KBM-7 (cell line): ENCODE measurements around the gene CKMT1B.
"Not testable (repeated sequence)": the region's sequence is repeated elsewhere in the genome, so short reads cannot be mapped to it uniquely, and the experiment has no call there.

Experiments used
- DNase-seq: peaks from one replicate; pipeline ENCODE4 v3.0.0-alpha.2; 2015
- in situ Hi-C: fragments of 300-500 bp; cut with MboI; formaldehyde crosslinking; loops from 2 replicates; pipeline ENCODE4 v1.14.3; 2020; ENCODE audit warnings: low sequenced_read_pairs, low pct_unique_long_range_greater_than_20kb, mixed read lengths

Gene CKMT1B

DNA sequence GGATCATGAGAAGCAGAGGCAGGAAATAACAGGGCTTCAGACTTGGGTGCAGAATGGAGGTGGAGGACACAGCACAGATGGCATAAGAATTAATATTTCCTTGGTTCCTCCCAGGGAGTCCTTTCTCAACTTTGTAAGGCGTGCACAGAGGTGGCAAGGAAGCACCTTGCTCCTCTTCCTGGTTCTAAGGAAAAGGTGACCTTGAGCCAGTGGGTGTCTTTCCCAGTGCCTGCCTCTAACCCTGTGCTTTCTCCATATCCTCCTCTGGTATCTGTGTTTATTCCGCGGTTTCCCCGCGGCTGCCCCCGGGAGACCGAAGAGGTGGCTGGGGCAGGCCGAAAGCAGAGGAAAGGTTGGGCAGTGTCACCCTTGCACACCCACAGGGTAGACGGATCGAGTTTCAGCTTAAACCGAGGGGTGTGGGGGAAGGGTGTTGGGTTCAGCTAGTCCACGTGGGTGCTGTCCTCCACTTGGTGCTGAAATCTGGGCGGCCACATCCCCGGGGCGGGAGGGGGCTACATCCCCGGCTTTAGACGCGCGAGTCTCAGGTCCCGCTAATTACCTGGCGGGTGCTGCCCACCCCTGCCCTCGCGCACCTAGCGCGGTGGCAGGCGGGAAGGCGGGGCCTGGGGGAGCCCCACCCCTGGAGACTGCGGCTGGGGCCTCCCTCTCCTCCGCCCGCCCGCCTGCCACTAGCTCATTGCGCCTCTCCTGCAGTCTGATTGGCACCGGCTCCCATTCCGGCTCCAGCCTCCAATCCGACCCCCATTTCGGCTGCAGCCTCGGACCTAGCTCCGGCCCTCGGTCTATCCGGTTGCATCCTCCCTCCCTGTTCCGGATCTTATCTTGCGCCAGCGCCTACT lies at the start of gene CKMT1B:
Gene CKMT1B, plus strand, starts transcription at position 700 of the 863 bp plus-strand sequence. CDS start 192 bp downstream, outside the sequence.
- DNase-seq, in situ Hi-C loops: not testable (repeated sequence)

DNA sequence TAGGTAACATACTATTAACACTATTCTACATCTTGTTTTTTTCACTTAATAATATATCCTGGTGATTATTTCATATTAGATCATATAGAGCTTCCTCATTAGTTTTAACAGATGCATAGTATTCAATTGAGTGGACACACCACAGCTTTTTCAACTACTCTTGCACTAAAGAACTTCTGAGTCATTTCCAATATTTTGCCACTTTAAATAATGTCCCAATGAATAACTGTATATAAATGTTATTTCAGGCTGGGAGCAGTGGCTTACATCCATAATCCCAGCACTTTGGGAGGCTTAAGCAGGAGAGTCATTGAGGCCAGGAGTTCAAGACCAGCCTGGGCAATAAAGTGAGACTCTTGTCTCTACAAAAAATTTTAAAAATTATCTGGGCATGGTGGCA lies 49.6 kb upstream of the CKMT1B start:
- in situ Hi-C loops: no loop called here

DNA sequence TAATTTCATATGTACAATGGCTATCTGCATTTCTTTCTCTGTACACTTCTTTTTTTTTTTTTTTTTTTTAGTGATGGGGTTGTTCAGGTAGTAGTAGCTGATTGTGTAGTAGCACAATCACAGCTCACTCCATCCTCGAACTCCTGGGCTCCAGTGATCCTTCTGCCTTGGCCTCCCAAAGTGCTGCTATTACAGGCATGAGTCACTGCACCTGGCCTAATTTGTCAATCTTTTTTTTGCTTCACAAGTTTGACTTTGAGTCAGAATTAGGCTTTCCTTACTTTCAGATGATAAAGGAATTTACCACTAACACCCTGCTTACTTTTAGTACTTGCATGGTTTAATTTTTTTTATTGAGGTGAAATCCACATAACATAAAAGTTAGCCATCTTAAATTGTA lies 48.4 kb upstream of the CKMT1B start:
- in situ Hi-C loops: no loop called here

More for the DNA sequence above, 49.6 kb upstream of the CKMT1B start:
- DNase-seq: no peak

DNA sequence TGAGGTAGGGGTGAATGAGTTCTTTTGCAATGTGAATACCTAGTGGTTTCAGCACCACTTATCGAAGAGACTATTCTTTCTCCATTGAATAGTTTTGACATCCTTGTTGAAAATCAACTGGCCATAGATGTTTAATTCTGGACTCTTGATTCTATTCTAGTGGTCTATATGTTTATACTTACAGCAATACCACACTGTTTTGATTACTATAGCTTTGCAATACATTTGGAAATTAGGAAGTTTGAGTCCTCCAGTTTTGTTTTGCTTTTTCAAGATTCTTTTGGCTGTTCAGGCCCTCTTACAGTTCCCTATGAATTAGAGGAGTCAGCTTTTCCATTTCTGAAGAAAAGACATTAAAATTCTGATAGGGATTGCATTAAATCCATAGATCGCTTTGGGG lies 46.3 kb upstream of the CKMT1B start:
- DNase-seq: no peak
- in situ Hi-C loops: no loop called here

More for the DNA sequence above, 48.4 kb upstream of the CKMT1B start:
- no peak for DNase-seq

DNA sequence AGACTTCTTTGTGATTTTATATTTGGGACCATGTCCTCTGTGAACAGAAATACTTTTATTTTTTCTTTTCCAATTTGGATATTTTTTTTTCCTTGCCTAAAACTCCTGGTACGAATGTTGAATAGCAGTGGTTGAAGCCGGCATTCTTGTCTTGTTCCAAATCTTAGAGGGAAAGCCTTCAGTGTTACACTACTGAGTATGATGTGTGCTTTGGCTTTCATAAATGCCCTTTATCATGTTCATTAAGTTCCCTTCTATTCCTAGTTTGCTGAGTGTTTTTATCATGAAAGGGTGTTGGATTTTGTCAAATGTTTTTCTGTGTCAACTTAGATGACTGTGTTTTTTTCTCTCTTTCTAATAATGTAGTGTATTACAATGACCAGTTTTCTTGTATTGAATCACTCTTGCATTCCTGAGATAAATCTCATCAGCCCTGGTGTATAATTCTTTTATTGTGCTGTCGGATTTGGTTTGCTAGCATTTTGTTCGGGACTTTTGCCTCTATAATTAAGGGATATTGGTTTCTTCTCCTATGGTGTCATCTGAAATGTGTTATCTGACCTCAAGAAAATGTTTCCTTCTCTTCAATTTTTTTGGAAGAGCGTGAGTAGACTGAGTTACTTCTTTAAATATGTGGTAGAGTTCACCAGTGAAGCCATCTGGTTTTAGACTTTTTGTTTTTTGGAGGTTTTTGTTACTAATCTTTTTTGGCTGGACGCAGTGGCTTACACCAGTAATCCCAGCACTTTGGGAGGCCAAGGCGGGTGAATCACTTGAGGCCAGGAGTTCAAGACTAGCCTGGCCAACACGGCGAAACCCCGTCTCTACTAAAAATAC lies 43.1 kb upstream of the CKMT1B start:
- in situ Hi-C loops: no loop called here

DNA sequence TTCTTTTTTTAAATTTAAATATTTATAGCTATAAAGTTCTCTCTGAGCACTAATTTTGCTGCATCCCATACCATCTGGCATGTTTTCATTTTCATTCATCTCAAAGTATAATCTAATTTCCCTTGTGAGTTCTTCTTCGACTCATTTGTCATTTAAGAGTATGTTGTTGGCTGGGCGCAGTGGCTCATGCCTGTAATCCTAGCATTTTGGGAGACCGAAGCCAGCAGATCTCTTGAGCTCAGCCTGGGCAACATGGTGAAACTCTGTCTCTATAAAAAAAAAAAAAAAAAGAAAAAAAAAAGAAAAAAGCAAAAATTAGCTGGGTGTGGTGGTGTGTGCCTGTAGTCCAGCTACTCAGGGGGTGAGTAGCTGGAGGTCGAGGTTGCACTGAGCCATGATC lies 41.6 kb upstream of the CKMT1B start:
- in situ Hi-C loops: no loop called here
- no peak for DNase-seq

More for the DNA sequence above, 43.1 kb upstream of the CKMT1B start:
- no peak for DNase-seq

DNA sequence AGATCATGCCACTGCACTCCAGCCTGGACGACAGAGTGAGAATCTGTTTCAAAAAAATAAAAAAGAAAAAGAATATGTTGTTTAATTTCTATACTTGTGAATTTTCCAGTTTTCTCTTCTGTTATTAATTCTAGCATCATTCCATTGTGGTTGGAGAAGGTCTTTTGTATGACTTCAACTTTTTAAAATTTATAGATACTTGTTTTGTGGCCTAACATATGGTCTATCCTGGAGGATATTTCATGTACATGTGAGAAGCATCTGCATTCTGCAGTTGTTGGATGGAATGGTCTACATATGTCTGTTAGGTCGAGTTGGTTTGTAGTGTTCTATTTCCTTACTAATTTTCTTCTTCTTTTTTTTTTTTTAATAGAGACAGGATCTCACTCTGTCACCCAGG lies 40.8 kb upstream of the CKMT1B start:
- DNase-seq: no peak
- in situ Hi-C loops: no loop called here

DNA sequence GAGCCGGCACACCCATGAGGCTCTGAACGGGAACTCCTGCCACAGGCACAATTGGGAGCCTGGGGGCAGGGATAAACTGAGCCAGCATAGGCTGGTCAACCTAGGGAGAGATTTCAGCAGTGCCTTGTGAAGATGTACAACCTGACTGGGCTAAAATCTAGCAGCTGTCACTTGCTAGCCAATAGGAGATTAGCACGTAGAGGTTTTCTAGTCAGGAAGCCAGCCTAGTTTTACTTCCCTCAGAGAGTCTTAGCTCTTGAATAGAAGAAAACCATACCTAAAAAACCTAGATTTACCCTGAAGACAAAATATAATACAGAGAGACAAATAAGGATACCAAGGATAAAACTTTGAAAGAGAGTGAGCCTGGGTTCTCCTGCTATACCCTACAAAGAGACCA lies 31.1 kb upstream of the CKMT1B start:
- DNase-seq, in situ Hi-C loops: not testable (repeated sequence)

DNA sequence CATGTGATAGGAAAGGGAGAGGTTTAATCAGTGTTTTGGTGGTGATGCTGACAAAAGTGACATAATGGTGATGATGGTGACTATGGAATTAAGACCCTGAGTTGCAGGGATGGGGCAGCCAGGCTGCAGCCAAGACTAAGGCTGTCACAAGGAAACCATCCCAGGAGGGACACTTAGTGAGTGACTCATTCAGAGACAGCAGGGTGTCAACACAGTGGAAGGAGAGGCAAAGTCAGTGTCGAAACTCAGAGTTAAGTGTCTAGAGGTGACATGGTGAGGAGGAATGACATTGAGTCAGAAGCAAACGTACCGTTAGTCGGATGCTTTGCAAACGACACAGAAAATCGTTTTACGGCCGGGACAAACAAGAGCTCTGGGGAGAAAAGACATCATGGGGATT lies 30.0 kb upstream of the CKMT1B start:
- DNase-seq, in situ Hi-C loops: not testable (repeated sequence)

DNA sequence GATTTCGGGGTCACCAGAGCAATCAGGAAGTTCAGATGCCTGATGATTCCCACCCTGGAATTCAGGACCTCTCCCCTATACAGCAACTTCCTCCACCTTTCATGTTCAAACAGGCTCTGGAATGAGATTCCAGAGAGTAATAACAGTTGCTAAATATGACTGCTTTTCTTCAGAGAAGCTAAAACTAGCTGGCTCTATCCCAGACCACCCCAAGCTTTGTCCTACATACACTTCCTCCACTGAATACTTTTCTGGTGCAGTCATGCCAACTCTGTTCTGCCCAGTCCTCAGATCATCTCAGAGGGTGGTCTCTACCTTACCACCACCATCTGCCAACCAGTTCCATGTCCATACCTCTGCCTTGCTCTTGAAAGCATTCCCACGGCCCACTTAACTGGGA lies 27.2 kb upstream of the CKMT1B start:
- in situ Hi-C loops, DNase-seq: not testable (repeated sequence)

DNA sequence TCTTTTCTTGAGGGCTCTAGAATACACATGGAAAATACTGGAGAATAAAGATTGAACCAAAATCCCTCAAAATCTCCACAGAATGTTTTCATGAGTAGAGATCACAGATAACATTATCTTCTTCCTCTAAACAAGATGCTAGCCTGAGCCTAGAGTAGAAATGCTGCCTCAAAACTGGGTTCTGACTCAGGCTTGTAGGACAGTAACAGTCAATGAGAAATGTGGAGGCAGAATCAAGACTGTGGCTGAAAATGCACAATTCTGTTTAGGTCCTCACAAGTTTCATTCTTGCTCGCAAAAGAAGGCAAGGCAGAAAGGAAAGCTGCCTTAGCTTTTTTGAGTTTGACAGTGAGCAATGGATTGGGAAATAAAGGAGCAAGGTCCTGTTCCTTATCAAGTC lies 19.2 kb upstream of the CKMT1B start:
- in situ Hi-C loops, DNase-seq: not testable (repeated sequence)

DNA sequence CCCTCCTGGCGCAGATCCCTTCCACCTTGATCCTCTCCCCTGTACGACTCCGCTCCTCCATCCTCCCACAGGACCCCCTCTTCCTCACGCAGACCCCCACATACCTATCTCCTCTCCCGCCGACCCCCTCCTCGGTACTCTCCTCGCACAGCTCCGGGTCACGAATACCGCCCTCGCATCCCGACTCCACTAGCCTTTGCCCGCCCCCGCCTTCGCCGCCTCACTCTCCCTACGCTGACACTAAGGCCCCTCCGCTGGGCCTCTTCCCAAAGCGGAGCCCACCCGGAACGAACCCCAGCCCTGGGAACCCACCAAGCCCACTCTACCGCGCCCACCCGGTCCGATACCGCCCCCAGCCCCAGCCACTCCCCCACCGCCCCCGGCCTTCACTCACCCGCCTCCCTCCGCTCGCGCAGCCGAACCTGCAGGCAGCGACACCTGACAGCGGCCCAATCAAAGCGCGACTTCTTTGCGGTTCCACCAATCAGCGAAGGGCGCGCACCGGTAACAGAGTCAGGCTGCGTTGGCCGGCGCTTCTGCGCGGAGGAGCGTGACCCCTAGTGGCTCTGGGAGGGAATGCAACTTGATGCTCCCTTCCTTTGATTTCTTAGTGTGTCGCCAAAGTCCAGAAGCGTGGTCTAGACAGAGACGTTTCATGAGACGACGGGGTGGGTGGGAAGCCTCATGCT lies 3.9 kb upstream of the CKMT1B start, which contains the start of gene PPIP5K1:
Gene PPIP5K1, minus strand, starts transcription at position 431 of the 689 bp plus-strand sequence. CDS start 5,704 bp downstream, outside the sequence.
- DNase-seq, in situ Hi-C loops: not testable (repeated sequence)

DNA sequence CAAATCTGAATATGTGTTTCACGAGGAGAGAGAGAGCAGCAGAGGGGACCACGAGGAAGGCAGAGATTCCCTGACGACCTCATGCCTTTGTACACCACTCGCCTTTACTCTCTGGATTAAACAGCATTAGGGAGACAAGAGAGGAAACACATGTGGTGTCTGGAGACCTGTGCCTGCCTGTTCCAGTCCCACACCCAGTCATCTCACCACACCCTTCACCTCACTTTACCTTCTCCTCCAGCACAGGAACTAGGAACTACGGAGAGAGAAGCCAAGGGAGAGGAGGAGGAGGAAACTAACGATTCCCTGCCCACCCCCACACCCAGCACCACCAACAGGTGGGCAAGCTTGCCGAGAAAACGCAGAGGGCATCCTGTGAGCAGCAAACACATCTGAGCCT lies 986 bp upstream of the CKMT1B start:
- DNase-seq, in situ Hi-C loops: not testable (repeated sequence)

DNA sequence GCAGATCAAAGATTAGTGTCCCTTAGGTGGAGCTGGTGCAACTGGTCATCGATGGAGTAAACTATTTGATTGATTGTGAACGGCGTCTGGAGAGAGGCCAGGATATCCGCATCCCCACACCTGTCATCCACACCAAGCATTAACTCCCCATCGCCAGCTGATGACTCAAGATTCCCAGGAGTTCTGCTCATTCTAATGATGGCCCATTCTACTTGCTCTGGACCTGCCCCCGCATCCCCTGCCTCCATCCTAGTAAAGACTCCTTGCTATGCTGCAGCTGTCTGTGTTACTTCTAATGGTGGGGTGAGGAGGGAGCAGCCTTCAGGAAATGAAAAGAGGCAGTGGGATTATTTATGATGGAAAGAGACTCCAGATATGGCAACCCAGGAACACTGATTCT lies 5.3 kb downstream of the CKMT1B start:
- in situ Hi-C loops, DNase-seq: not testable (repeated sequence)

DNA sequence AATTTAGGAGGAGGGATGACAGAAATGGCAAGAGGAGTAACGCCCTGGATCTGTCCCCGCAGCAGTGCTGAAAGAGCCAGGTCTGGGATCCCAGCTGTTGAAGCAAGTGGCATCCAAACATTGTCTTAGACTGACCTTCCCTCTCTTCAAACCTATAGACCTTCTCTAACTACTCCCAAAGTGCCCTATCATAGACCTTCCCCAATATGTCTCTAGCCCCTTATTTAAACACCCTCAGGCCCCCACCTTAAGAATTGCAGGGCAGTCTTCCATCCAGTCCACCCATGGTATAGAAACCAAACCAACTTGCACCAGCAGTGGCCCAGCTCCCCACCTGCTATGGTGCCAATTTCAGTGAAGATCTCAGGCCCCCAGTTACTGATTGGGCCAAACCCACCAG lies 6.4 kb downstream of the CKMT1B start:
- in situ Hi-C loops, DNase-seq: not testable (repeated sequence)

DNA sequence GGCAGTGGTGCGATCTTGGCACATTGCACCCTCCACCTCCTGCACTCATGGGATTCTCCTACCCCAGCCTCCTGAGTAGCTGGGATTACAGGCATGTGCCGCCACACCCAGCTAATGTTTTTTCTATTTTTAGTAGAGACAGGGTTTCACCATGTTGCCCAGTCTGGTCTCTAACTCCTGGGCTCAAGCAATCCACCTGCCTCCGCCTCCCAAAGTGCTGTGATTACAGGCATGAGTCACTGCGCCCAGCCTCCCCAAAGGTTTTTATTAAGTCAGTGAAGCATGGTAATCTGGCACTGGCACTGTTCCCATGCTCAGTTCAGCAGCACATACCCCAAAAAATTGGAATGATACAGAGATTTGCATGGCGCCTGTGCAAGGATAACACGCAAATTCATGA lies 8.4 kb downstream of the CKMT1B start:
- in situ Hi-C loops: not testable (repeated sequence)

DNA sequence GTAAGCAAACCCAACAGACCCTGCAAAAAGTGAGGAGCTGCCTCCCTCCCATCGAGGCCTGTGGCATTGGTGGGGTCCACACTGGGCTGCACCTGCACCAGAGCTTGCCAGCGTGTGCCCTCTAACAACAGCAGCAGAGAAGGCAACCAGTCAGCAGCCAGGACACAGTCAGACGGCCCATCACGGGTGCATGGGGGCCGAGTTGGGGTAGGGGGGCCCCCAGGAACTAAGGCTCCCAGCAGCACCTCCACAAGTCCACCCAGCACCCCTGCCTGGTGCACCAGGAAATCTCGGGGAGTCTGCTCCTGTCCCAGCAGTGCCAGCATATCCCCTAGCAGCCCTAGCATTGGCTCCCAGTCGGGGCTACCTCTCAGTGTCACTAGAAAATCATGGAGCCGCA lies 23.9 kb downstream of the CKMT1B start:
- DNase-seq, in situ Hi-C loops: not testable (repeated sequence)

More for the DNA sequence above, 8.4 kb downstream of the CKMT1B start:
- DNase-seq: not testable (repeated sequence)

DNA sequence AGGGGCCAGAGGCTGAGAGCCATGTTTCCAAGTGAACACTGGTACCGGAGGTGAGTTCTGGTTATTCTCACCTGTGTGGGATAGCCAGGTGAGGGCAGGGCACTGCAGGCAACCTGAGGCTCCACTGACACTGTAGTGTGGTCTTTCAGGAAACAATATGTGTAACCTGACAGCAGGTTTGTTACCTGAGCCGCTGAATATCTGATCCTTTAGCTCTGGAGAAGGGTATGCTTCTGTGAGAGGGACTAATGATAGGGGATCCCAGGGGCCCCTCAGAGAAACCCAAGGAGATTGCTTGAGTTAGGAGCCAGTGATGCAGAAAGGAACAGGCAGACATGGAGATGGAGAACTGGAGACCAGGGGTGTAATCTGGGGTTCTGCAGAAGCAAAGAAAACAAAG lies 24.9 kb downstream of the CKMT1B start, which contains the start of gene STRC:
Gene STRC, minus strand, starts transcription at position 101 of the 400 bp plus-strand sequence. Its CDS starts 78 bp downstream, at position 23.
- DNase-seq, in situ Hi-C loops: not testable (repeated sequence)
